Suprapubic skin (tissue), 4 donors: ENCODE results near the gene IQSEC1.

Experiments used
- CTCF ChIP-seq, 2 donors: fragments of 200-600 bp in 1 of 2; fragments of 450-650 bp in 1 of 2; sonication (generic) in 1 of 2; IDR thresholded peaks; one replicate each; pipeline ENCODE4 v1.5.1; 2016 to 2019; ENCODE audit warnings: antibody characterized with exemption in 2 of 2, mild to moderate bottlenecking in 1 of 2, moderate library complexity in 1 of 2
- EP300 ChIP-seq: sonication (generic); formaldehyde crosslinking; IDR thresholded peaks from one replicate; pipeline ENCODE4 v1.6.1; 2017; ENCODE audit warnings: antibody characterized with exemption
- POLR2A ChIP-seq, 2 donors: fragments of 450-650 bp; IDR thresholded peaks; one replicate each; pipeline ENCODE4 v1.6.1; 2017; ENCODE audit warnings: antibody characterized with exemption in 2 of 2, mild to moderate bottlenecking in 2 of 2, moderate library complexity in 2 of 2
- POLR2AphosphoS5 ChIP-seq, 3 donors: sonication (generic); formaldehyde crosslinking; IDR thresholded peaks; one replicate each; pipeline ENCODE4 v1.6.1; 2017; ENCODE audit warnings: antibody characterized with exemption in 3 of 3

GRCh38 chr3:12974819-12975218, 98.4 kb downstream of the IQSEC1 start:
- TF ChIP-seq POLR2A (IDR thresholded peaks at IDR 0.05) (no peak), CTCF (IDR thresholded peaks at IDR 0.05) (no peak), POLR2AphosphoS5 (IDR thresholded peaks at IDR 0.05) (no peak), EP300 (no peak)
